Neural progenitor cell (in vitro differentiated cells): Measurements from ENCODE around the gene CHRNE. TPM values are rescaled to one million over a fixed set of nuclear protein-coding genes. Genes with fewer than 3 reads are reported as not detected.

Source experiments
- DNase-seq: peaks from one replicate; pipeline ENCODE4 v3.0.0-alpha.2; 2016; ENCODE audit warnings: low spot score
- H2AFZ ChIP-seq: fragments of 200-600 bp; sonication (generic); replicated peaks from 2 replicates; pipeline ENCODE4 v1.6.1; 2016; ENCODE audit warnings: antibody characterized with exemption
- H3F3A ChIP-seq: fragments of 200-600 bp; sonication (generic); 2 replicates; pipeline ENCODE4 v1.6.1; 2016; ENCODE audit warnings: antibody characterized with exemption, low read depth
- H3K27ac ChIP-seq: fragments of 200-600 bp; sonication (generic); 2 replicates; pipeline ENCODE4 v1.5.1; 2016; ENCODE audit warnings: mild to moderate bottlenecking
- H3K27me3 ChIP-seq: fragments of 200-600 bp; sonication (generic); 2 replicates; pipeline ENCODE4 v1.6.1; 2016; ENCODE audit warnings: mild to moderate bottlenecking, moderate library complexity
- H3K36me3 ChIP-seq: fragments of 200-600 bp; sonication (generic); 2 replicates; pipeline ENCODE4 v1.5.1; 2016
- H3K4me1 ChIP-seq: fragments of 200-600 bp; sonication (generic); 2 replicates; pipeline ENCODE4 v1.6.1; 2016; ENCODE audit warnings: mixed run types
- H3K4me2 ChIP-seq: fragments of 200-600 bp; sonication (generic); 2 replicates; pipeline ENCODE4 v1.6.1; 2016
- H3K4me3 ChIP-seq: fragments of 200-600 bp; sonication (generic); 2 replicates; pipeline ENCODE4 v1.5.1; 2016
- H3K79me2 ChIP-seq: fragments of 200-600 bp; sonication (generic); 2 replicates; pipeline ENCODE4 v1.6.1; 2016; ENCODE audit warnings: low read depth
- H3K9ac ChIP-seq: fragments of 200-600 bp; sonication (generic); 2 replicates; pipeline ENCODE4 v1.6.1; 2016
- H3K9me3 ChIP-seq: fragments of 200-600 bp; sonication (generic); 2 replicates; pipeline ENCODE4 v1.5.1; 2016; ENCODE audit warnings: low read depth
- H4K20me1 ChIP-seq: fragments of 200-600 bp; sonication (generic); 2 replicates; pipeline ENCODE4 v1.6.1; 2016; ENCODE audit warnings: low read depth
- H3K27ac Mint-ChIP-seq: 3 replicates; pipeline ENCODE4 v1.8.0; 2021; ENCODE audit warnings: mixed read lengths
- H3K27me3 Mint-ChIP-seq: 2 replicates; pipeline ENCODE4 v1.8.0; 2022; ENCODE audit warnings: low read depth, mild to moderate bottlenecking, inconsistent platforms, moderate library complexity, mixed read lengths; ENCODE audit not compliant: insufficient read depth
- H3K36me3 Mint-ChIP-seq: 3 replicates; pipeline ENCODE4 v1.8.0; 2021; ENCODE audit warnings: mixed read lengths
- H3K4me1 Mint-ChIP-seq: 3 replicates; pipeline ENCODE4 v1.8.0; 2021; ENCODE audit warnings: mixed read lengths
- H3K4me3 Mint-ChIP-seq: 3 replicates; pipeline ENCODE4 v1.8.0; 2021; ENCODE audit warnings: mild to moderate bottlenecking, moderate library complexity, mixed read lengths
- H3K9me3 Mint-ChIP-seq: 3 replicates; pipeline ENCODE4 v1.8.0; 2020; ENCODE audit warnings: mixed read lengths
- CTCF ChIP-seq: fragments of 200-600 bp; sonication (generic); IDR thresholded peaks from 2 replicates; pipeline ENCODE4 v1.5.1; 2017; ENCODE audit warnings: antibody characterized with exemption, mild to moderate bottlenecking
- EZH2 ChIP-seq: fragments of 200-600 bp; sonication (generic); IDR thresholded peaks from 2 replicates; pipeline ENCODE4 v1.6.1; 2017; ENCODE audit warnings: antibody characterized with exemption, mild to moderate bottlenecking, moderate library complexity
- EZH2phosphoT487 ChIP-seq: fragments of 200-600 bp; sonication (generic); IDR thresholded peaks from 2 replicates; pipeline ENCODE4 v1.6.1; 2017; ENCODE audit warnings: antibody characterized with exemption
- total RNA-seq: library from RNA; depleted of rRNA; stranded (reverse); fragments of >200 nt; gene quantifications from 2 replicates; pipeline ENCODE4 v1.2.3, GENCODE V29; 2015; ENCODE audit warnings: low replicate concordance

Gene CHRNE
- total RNA-seq, 1 donor from 2014 or later, result not detected

- peak within 1 kb of the TSS; percentile 18 for H3K4me3 Mint-ChIP-seq
- TF ChIP-seq EZH2phosphoT487 (peak; percentile 34), EZH2 (no peak)
- peak; percentile 81 for DNase-seq
- Histone ChIP-seq H3F3A (peaks cover 10% of the 10 kb centered on the region), H3K36me3 (no peaks in the 10 kb centered on the region), H3K9ac (no peak within 1 kb of the TSS), H3K4me3 (peak within 1 kb of the TSS; percentile 43), H4K20me1 (no peaks in the 10 kb centered on the region), H2AFZ (peak within 1 kb of the TSS; percentile 14), H3K4me2 (peak within 1 kb of the TSS; percentile 72), H3K27me3 (peaks cover 27% of the 10 kb centered on the region), H3K9me3 (no peaks in the 10 kb centered on the region), H3K27ac (no peak within 1 kb of the TSS), H3K79me2 (no peaks in the 10 kb centered on the region), H3K4me1 (no peaks in the 10 kb centered on the region)
- peaks cover 11% of the 10 kb centered on the region for H3K27me3 Mint-ChIP-seq
- no peak within 1 kb of the TSS for H3K27ac Mint-ChIP-seq
- peaks cover 6% of the 10 kb centered on the region for H3K4me1 Mint-ChIP-seq
- H3K9me3 Mint-ChIP-seq, result no peaks in the 10 kb centered on the region
- H3K36me3 Mint-ChIP-seq, result peaks cover 11% of the 10 kb centered on the region
Measured at GRCh38 chr17:4899341-4900230, 3.3 kb downstream of the CHRNE start, which contains the start of gene C17orf107. C17orf107 (plus strand) TSS chr17:4899536; CDS start chr17:4899763, 227 bp downstream.

- Mint-ChIP-seq H3K9me3 (no peaks in the 10 kb centered on the region), H3K27me3 (peaks cover 11% of the 10 kb centered on the region), H3K4me3 (no peak overlapping the region), H3K4me1 (peaks cover 6% of the 10 kb centered on the region), H3K36me3 (peaks cover 11% of the 10 kb centered on the region), H3K27ac (no peak overlapping the region)
- Histone ChIP-seq H3K9ac (no peak overlapping the region), H3K9me3 (no peaks in the 10 kb centered on the region), H3K36me3 (no peaks in the 10 kb centered on the region), H3K79me2 (no peaks in the 10 kb centered on the region), H4K20me1 (no peaks in the 10 kb centered on the region), H3K27ac (no peak overlapping the region), H3F3A (peaks cover 10% of the 10 kb centered on the region), H3K4me1 (no peaks in the 10 kb centered on the region), H2AFZ (peak overlapping the region; percentile 14), H3K4me2 (peak overlapping the region; percentile 72), H3K4me3 (peak overlapping the region; percentile 43), H3K27me3 (peaks cover 21% of the 10 kb centered on the region)
- TF ChIP-seq CTCF (no peak), EZH2 (no peak), EZH2phosphoT487 (no peak)
- no peak for DNase-seq
Measured at GRCh38 chr17:4898927-4899326, 4.0 kb downstream of the CHRNE start.

GRCh38 chr17:4898351-4898750, 4.5 kb downstream of the CHRNE start:
- H3F3A ChIP-seq, result peaks cover 10% of the 10 kb centered on the region
- no peaks in the 10 kb centered on the region for H3K4me1 ChIP-seq
- H3K9ac ChIP-seq, result no peak overlapping the region
- H3K36me3 ChIP-seq, result no peaks in the 10 kb centered on the region
- H3K4me1 Mint-ChIP-seq, result peaks cover 2% of the 10 kb centered on the region
- no peak overlapping the region for H2AFZ ChIP-seq
- no peaks in the 10 kb centered on the region for H3K9me3 ChIP-seq
- H3K27ac ChIP-seq, result no peak overlapping the region
- H3K79me2 ChIP-seq, result no peaks in the 10 kb centered on the region
- H3K36me3 Mint-ChIP-seq, result peaks cover 11% of the 10 kb centered on the region
- H4K20me1 ChIP-seq, result no peaks in the 10 kb centered on the region
- no peaks in the 10 kb centered on the region for H3K9me3 Mint-ChIP-seq
- peak overlapping the region; percentile 18 for H3K4me3 Mint-ChIP-seq
- H3K4me2 ChIP-seq, result no peak overlapping the region
- peaks cover 21% of the 10 kb centered on the region for H3K27me3 ChIP-seq
- no peak overlapping the region for H3K27ac Mint-ChIP-seq
- H3K27me3 Mint-ChIP-seq, result peaks cover 11% of the 10 kb centered on the region
- H3K4me3 ChIP-seq, result no peak overlapping the region
- TF ChIP-seq CTCF (no peak), EZH2phosphoT487 (no peak), EZH2 (no peak)
- DNase-seq, result no peak

- Histone ChIP-seq H3K4me2 (no peak overlapping the region), H3K27me3 (peaks cover 21% of the 10 kb centered on the region), H3K79me2 (no peaks in the 10 kb centered on the region), H3F3A (peaks cover 10% of the 10 kb centered on the region), H3K4me3 (no peak overlapping the region), H4K20me1 (no peaks in the 10 kb centered on the region), H3K9ac (no peak overlapping the region), H3K27ac (no peak overlapping the region), H3K4me1 (no peaks in the 10 kb centered on the region), H3K36me3 (no peaks in the 10 kb centered on the region), H2AFZ (no peak overlapping the region), H3K9me3 (no peaks in the 10 kb centered on the region)
- no peaks in the 10 kb centered on the region for H3K4me1 Mint-ChIP-seq
- H3K4me3 Mint-ChIP-seq, result no peak overlapping the region
- no peak for DNase-seq
- no peak overlapping the region for H3K27ac Mint-ChIP-seq
- TF ChIP-seq EZH2phosphoT487 (no peak), EZH2 (no peak), CTCF (no peak)
- peaks cover 11% of the 10 kb centered on the region for H3K27me3 Mint-ChIP-seq
- no peaks in the 10 kb centered on the region for H3K9me3 Mint-ChIP-seq
- H3K36me3 Mint-ChIP-seq, result peaks cover 11% of the 10 kb centered on the region
Measured at GRCh38 chr17:4897785-4898184, 5.1 kb downstream of the CHRNE start.
